ENCODE data around the gene MAP7.

Gene MAP7

GRCh38 chr6:136528477-136528876, 21.7 kb downstream of the MAP7 start:
- DNase-seq: no peak

GRCh38 chr6:136527831-136528230, 22.4 kb downstream of the MAP7 start:
- no peak for DNase-seq

DNA sequence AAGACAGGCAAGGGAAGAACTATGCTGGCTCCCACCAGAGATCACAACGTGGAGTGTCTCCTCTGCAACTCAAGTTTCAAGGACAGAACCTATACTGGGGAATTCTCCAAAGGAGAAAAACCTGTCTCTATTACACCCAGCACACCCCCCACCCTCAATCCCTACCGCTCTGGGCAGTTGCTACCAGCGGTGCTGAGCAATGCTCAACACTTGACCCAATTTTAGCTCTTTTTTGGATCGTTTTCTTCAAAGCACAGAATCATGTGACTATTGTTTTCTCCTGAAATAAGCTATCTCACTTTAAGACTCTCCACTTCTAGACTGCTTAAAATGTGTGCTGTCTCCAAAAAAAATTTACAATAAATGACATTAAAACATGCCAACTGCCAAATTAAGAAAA, 23.3 kb downstream of the MAP7 start:
- no peak for DNase-seq

DNA sequence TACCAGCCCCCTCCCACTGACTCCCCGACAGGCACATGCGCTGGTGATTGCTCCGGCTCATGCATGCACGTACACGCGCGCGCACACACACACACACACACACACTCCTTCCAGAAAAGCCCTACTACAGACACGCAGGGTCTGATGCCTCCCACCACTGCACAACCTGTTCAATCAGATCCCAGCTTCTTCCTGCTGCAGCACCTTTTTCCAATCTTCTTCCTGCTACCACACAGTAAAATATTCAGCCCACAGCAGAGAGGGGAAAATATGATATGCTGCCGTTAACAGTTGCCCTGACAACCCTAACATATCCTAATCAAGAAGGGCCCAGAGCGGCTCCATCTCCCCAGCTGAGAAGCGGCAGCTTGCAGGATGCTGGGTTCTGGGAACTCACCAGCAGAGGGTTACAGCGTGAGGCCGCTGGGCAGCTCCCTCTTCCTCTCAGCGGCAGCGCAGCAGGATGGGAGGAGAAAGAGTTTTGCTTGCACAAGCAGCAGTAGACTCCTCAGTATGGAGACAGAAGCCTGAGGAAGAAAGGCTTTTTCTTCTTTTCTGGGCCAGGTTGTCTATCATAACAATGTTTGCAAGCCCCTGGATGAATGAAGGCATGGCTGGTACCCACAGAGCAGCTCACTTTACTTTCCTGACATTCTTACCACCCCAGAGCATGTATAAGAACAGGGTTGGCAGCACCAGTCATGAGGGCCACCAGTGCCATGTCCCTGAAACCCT, 23.9 kb downstream of the MAP7 start:
- DNase-seq: no peak

- DNase-seq: no peak
Observed at GRCh38 chr6:136525586-136526195, 24.5 kb downstream of the MAP7 start.

DNA sequence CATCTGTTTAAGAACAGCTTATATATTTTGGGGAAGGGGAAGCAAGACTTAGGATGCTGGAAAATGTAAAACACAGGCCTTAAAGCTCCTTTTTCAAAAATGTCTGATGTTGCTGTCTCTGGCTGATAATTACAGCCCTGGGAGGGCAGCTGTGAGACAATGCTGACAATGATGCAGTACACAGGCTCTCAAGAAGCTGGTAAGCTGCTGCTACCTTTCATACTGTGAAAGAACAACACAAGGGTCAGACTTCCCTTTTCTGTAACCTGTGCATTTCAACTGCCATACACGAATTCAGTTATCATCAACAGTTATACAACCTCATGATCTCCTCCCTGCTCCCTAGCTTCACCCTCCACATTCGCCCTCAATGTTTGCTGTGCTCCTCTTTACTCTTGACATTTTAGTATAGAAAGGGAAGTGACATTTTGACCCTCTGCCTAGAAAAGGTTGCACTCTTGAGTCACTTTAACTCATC, 25.2 kb downstream of the MAP7 start:
- DNase-seq: no peak

DNA sequence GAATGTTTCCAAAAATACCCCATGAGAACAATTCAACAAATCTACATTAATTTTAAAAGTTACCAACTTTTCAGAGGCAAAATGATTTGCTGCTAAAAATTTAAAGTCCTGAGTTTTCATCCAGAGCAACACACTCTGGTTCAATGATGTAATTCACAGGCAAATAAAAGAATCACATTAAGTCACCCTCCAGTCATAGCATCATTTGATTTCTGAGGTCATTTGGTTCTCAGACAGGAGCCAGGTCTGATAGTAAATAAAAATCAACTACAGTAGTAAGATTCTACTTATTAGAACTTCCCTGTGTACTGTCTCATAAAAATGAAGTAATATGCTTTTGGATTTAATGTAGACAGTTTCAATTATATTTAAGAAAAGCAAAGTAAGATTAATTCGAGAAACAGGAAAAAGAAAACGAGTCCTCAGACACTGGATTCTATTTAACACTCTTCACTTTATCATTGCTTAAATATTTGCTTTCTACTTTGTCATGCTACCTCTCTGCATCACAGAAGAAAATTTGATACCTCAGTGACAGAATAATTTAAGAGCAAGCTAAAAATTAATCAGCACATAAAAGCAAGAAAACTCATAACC, 25.8 kb downstream of the MAP7 start:
- DNase-seq: no peak

- no peak for DNase-seq
Observed at GRCh38 chr6:136523196-136523595, 27.0 kb downstream of the MAP7 start.

- DNase-seq: no peak
Observed at GRCh38 chr6:136522636-136523035, 27.6 kb downstream of the MAP7 start.

DNA sequence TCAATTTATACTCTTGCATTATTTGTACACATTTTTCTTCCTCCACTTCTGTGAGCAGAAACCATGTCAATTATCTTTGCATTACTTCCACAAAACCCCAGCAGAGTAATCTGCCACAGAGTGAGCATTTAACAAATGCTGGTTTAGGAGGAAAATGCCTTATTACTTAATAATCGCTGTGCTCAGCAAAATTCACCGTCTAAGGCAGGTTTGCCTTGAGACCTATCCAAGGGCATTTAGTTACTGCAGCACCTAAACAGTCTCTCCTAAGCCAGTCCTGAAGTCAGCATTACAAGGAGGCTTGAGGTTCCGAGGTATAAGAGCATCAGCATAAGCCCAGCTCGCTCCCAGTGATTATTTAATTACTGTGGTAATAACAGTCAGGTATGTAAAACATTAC, 28.3 kb downstream of the MAP7 start:
- DNase-seq: no peak

DNA sequence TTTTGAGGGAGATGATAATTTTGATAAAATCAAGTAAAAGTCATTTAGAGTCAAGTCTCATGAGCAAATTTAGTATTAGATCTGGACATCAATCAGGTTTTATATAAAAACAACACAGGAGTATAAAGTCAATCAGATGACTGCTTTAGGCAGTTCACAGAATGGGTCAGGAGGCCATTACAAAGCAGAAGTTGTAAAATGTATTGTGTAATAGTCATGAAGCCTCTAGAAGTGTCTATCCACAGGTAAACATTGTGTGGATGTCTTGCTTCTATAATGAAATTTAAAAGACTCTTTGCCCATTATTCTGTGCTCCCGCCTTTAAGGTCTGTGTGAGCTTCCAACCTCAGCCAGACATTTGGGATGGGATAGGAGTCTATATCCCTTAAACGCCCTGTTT, 28.8 kb downstream of the MAP7 start:
- no peak for DNase-seq

- DNase-seq: no peak
Observed at GRCh38 chr6:136520517-136520916, 29.7 kb downstream of the MAP7 start.

- DNase-seq: no peak
Observed at GRCh38 chr6:136517582-136517981, 32.6 kb downstream of the MAP7 start.

DNA sequence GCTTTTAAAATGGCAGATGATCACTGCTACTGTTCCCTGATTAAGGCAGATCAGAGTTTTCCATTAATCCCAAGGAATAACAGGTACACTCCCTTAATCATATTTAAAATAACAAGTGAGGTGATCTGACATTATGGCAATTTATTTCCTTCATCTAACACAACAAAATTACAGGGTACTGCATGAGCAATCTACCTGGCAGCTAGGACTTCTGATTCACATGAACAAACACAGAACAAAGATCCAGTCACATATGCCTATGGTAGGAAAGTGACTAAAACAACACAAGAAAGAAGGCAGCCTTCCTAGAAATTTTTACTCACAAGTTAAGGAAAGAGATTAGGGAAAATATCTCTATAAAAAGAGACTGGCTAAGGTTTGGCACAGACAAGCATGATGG, 33.2 kb downstream of the MAP7 start:
- DNase-seq: no peak

DNA sequence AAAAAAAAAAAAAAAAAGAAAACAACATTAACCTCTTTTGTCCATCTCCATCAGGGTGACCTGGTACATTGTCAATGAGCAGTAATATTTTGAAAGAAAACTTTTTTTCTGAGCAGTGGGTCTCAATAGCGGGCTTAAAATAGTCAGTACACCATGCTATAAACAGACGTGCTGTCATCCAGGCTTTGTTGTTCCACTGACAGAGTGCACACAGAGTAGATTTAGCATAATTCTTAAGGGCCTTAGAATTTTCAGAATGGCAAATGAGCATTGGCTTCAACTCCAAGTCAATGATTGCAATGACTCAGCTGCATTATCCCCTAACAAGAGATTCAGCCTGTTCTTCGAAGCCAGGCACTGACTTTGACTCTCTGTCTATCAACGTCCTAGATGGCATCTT, 35.6 kb downstream of the MAP7 start:
- DNase-seq: no peak

DNA sequence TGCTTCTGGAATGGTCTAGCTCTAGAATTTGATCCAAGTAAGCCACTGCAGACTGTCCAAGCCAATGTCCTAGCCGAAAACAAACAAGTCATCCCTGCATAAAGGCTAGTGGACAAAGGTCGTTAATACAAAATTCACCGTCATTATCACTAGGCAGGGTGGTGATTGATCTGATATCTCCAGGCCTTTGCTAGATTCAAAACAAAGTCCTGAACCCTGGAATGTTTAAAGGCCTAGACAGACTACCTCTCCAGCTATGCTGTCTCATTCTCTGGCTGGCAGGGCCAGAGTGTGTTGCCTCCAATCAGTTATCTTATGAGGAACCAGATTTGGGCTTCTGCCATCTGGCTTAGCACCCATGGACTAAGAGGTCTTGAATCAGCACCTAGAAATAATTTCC, 38.3 kb downstream of the MAP7 start:
- no peak for DNase-seq

- DNase-seq: no peak
Observed at GRCh38 chr6:136511397-136511796, 38.8 kb downstream of the MAP7 start.

- DNase-seq: no peak
Observed at GRCh38 chr6:136510782-136511181, 39.4 kb downstream of the MAP7 start.

- DNase-seq: no peak
Observed at GRCh38 chr6:136510299-136510698, 39.9 kb downstream of the MAP7 start.

GRCh38 chr6:136508725-136509392, 41.4 kb downstream of the MAP7 start:
- no peak for DNase-seq

DNA sequence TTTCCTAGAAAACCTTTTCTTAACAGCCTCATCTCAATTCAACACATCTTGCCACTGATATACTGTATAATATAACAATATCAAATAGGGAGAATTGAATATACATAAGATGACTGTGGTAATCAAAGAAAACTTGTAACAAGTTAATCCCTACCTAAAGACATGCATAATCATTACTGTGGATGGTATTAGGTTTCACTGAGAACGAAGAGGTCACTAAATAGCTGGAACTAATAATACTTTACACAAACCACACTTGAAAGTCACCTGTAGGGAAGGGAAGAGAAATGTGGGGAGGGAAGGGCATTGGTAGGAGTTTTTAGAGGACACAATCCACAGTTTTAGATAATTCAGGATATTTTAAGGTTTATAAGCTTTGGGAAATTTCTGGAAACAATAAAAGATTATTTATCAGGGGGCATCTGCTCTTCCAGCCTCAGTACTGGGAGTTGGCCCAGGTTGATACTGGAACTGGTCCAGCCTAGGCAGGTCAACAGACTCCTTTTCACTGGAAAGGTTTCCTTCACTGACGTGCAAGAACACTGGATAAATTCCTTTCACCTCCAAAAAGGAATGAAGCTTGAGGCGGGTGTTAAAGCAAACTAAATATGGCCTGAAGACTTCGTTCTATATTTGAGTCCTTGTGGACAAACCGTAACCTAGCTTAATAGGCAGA, 44.0 kb downstream of the MAP7 start:
- no peak for DNase-seq

- DNase-seq: no peak
Observed at GRCh38 chr6:136503303-136504029, 46.8 kb downstream of the MAP7 start.

GRCh38 chr6:136502786-136503185, 47.4 kb downstream of the MAP7 start:
- DNase-seq: no peak
